GM21723 (cell line): ENCODE data around the gene KCNH1.

Experiments used
- ATAC-seq: cut with Tn5 transposase; IDR thresholded peaks from one replicate; pipeline ENCODE4 v1.9.1; 2021; ENCODE audit warnings: mild to moderate bottlenecking, moderate library complexity; ENCODE audit not compliant: unreplicated experiment

KCNH1 gene

GRCh38 chr1:210920716-210921694 is 212.9 kb downstream of the KCNH1 start:
- no peak for ATAC-seq

DNA sequence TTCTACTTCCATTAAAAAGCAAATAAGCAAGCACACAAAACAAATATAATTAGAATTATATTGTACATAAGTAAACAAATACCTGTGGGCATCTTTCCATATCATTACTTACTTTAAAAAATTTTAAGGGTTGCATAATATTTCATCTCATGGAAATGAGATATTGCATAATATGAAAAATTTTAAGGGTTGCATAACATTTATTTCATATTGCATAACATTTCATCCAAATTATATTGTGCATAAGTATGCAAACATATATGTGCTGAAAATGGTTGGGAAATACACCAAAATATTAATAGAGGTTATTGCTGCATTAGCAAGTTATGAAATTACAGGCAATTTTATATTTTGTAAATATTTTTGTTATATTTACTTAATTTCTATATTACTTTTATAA is 213.7 kb downstream of the KCNH1 start:
- no peak for ATAC-seq

DNA sequence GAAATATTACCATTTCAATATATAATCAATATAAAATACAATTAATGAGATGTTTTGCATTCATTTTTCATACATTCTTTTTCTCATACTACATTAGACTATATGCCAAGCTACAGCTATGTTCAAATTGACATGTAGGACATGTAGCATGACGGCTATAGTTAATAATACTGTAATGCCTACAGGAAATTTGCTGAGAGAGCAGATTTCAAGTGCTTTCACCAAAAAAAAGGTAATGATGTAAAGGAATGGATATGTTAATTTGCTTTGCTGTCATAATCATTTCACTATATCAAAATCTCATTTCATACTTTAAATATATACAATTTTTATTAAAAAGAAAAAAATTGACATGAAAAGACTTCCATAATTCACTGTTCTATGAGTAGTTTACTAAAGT is 215.1 kb downstream of the KCNH1 start:
- no peak for ATAC-seq

GRCh38 chr1:210917560-210918169 is 216.3 kb downstream of the KCNH1 start:
- no peak for ATAC-seq

- no peak for ATAC-seq
Measured at GRCh38 chr1:210916548-210916947, 217.4 kb downstream of the KCNH1 start.

- no peak for ATAC-seq
Measured at GRCh38 chr1:210915890-210916507, 217.9 kb downstream of the KCNH1 start.

DNA sequence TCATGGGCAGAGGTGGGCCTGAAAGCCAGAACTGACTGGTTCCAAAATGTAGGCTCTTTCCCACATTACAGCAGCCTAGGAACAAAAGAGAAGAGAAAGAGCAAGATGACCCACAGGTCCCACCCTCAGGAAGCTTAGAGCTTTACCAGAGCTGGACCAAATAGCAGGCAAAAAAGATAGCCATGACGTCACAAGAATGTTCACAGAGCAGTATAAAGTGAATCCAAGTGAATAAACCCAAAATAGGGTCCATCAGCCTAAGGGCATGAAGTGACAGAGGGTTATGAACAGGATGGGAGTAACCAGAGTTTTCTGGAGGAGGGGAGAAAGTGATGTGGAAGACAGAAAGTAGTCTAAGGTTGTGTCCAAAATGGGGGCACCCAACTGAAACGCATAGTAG is 221.2 kb downstream of the KCNH1 start:
- ATAC-seq: no peak

- ATAC-seq: no peak
Measured at GRCh38 chr1:210910020-210910575, 223.8 kb downstream of the KCNH1 start.

GRCh38 chr1:210908791-210909190 is 225.2 kb downstream of the KCNH1 start:
- no peak for ATAC-seq

- no peak for ATAC-seq
Measured at GRCh38 chr1:210908257-210908656, 225.7 kb downstream of the KCNH1 start.

DNA sequence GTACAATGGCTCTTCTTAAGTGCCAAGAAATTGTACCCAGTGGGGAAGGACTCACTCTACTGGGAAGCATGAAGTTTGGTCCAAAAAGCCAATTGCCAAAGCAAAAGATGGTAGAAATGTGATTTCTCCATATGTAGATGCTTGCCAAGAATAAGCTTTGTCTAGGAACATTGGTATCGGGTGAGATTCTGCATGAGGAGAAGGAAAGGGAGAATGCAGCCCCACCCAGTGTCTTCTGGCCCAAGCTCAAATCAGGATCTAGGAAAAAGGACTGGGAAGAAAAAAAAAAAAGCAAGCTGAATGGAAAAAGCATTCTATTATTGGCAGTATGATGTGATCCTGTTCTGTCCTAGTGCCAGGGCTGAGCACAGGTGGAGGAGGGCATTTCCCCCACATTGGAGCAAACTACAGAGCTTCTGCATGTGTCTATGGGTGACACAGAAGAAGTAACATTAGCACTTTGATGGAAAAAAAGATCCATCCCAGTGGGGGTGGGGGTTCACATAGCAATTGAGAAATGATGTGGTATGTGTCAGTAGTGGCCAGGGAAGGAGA is 226.6 kb downstream of the KCNH1 start:
- no peak for ATAC-seq

DNA sequence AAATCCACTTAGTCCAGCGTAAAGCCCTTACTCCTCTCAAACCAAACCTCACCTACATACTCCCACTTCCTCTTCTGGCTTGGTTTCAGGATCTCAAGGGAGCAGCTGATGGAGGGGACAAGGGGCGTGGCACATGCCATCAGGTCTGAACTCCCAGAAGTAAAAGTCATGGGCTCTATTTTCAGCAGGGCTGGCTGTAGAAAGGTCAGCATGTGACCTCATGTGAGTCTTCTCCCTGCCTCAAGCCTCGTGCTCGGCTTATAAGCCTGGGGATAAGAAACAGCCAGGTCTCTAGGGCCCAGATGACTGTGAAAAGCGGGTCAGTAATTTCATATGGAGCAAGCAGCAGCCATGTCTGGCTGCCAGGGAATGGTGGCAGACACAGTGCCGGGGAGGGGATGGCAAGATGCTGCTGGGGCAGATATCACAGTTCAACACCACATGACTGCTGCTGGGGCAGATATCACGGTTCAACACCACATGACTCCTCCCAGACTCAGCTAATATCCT is 227.9 kb downstream of the KCNH1 start:
- ATAC-seq: no peak

DNA sequence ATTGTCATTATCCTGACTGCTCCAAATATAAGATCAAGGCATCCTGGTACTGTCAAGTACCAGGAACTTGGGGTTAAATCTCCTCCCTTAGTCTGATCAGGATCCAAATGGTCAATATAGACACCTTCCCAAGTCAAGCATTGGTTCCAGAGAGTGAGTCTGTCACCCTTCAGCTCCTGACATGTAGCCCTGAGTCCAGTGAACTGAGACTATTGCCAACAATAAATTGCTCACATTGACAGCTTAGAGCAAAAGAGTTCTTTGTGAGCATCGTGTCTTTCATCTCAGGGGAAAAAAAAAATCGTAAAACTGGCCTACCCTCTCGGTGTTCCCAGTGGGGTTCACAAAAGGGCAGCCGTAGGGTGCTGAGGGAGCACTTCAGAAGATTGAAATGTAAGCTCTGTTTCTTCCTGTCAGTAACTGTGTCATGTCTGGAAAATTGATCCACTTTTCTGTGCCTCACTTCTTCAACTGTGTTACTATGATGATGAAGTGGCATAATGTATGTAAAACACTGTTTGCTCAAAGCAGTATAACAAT is 228.5 kb downstream of the KCNH1 start:
- no peak for ATAC-seq

DNA sequence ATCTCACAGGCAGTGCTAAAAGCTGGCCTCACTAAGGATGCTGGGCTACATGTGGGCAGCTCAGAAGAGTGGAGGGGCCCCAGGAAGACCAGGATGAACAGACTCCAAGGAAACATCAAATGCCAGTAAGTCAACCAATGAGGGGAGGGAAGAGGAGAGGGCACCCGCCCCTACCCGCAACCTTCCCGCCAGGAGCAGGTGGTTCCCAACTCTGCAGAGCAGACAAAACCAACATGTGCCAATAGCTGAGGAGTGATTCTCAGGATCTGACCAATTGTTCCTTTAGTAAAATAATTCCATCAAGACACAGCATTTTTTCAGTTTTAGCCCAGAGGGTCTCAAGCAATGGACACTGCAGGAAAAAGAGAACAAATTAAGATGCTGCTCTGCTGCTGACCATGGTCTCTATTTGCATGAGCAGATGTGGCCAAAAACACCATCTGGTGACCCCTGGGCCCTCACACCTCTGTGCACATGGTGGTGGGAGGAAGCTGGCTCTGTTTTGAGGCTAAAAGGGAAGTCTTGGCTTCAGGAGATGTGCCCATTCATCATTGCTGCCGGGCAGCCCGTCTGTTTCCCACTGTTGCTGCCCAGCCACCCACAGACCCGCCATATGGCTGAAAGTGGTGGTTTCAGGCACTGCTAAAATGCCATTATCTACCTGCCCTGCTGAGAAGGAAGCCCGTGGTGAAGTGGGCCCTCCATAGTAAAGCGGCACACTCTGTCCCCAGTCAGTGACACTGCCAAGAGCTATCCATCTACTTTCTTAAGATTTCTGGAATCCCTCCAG is 231.8 kb downstream of the KCNH1 start:
- ATAC-seq: no peak

- ATAC-seq: no peak
Measured at GRCh38 chr1:210900820-210901219, 233.1 kb downstream of the KCNH1 start.

DNA sequence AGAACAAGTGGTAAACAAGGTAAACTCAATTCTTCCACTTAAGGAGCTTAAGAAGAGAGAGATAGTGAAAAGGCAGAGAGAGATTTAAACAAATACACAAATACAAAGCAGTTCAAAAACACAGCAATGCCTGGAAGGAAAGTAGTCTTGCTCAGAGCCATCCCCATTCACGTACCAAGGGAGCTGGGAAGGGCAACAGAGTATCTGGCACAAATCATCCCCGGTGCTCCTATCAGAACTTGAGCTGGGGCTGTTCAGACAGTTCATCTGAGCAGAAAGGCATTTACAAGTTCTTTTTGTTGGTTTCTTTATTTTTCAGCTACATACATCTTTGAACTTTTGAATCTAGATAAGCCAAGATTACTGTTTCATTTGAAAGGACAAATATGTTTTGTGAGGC is 233.9 kb downstream of the KCNH1 start:
- no peak for ATAC-seq

DNA sequence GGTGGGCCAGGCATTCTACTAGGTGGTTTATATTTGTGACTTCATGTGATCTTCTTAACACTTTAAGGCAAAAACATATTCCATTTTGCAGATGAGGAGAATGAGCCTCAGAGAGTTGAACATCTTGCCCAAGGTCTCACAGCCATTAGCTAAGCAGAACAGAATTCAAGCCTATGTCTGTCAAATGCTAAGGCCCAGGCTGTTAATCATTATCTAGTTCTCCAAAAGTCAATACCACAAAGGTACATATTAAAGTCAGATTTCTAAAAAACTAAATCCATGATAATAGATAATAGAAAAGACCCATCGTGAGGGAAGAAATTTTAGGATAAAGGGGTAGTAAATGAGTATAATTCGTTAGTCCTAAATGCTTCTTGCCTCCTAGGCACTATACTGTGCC is 234.3 kb downstream of the KCNH1 start:
- no peak for ATAC-seq

- no peak for ATAC-seq
Measured at GRCh38 chr1:210898473-210898872, 235.5 kb downstream of the KCNH1 start.

DNA sequence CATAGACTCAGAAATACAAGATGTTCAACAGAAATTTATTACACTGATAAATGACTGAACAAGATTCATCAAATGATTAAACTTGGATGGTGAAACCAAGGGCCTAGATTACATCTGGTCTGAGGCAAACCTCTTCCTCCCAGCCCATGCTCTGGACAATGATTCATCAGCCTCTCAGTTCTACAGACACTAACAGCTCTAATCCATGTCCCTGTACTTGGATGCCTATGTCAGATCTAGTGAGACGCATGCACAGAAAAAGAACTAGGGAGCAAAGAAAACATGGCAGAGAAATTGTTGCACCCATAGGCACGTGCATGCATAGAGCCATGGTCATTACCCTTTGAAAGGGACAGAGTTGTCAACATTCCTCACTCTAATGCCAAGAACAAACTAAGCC is 250.1 kb downstream of the KCNH1 start:
- ATAC-seq: no peak
